SK-N-SH (cell line): ENCODE measurements around the gene R3HDM4. TPM values are rescaled to one million over a fixed set of nuclear protein-coding genes. Genes with fewer than 3 reads are reported as not detected.

Experiments used
- CTCF ChIA-PET: fragments of 300-600, 350-600 bp; formaldehyde crosslinking; extraction: SDS; loops from one replicate; lab custom pipeline; 2021; lab: Yijun Ruan, JAX
- POLR2A ChIA-PET: fragments of 350-600 bp; sonication (Branson Sonifier 250); formaldehyde crosslinking; extraction: SDS; loops from one replicate; lab custom pipeline; 2020; ENCODE audit warnings: antibody characterized with exemption, inconsistent platforms; lab: Yijun Ruan, JAX
- DNase-seq: peaks from one replicate; pipeline ENCODE4 v3.0.0; 2012
- H2AFZ ChIP-seq: fragments of 200-600 bp; sonication (generic); 2 replicates; pipeline ENCODE4 v1.8.1; 2016; ENCODE audit warnings: antibody characterized with exemption, mild to moderate bottlenecking, low read depth
- H3F3A ChIP-seq: fragments of 200-600 bp; sonication (generic); replicated peaks from 2 replicates; pipeline ENCODE3; 2016; ENCODE audit warnings: antibody characterized with exemption, mild to moderate bottlenecking; ENCODE audit not compliant: insufficient read depth
- H3K27ac ChIP-seq, 2 experiments: fragments of 200-500 bp in 1 of 2; fragments of 200-600 bp in 1 of 2; sonication (Bioruptor generic) in 1 of 2; sonication (generic), shearing (Covaris generic) in 1 of 2; 2 replicates each; pipeline versions ENCODE4 v1.5.1 to v1.6.1; 2014 to 2016; ENCODE audit warnings: low read depth in 2 of 2, inconsistent platforms in 1 of 2, low read length in 1 of 2, mild to moderate bottlenecking in 1 of 2, mixed read lengths in 1 of 2
- H3K27me3 ChIP-seq: fragments of 200-600 bp; sonication (generic), shearing (Covaris generic); 2 replicates; pipeline ENCODE4 v1.6.1; 2016; ENCODE audit warnings: mixed run types; ENCODE audit not compliant: insufficient read depth
- H3K36me3 ChIP-seq, 2 experiments: fragments of 200-500 bp in 1 of 2; fragments of 200-600 bp in 1 of 2; sonication (Bioruptor generic) in 1 of 2; sonication (generic) in 1 of 2; replicated peaks in 1 of 2; 2 replicates each; pipeline versions ENCODE3 to v1.5.1; 2014 to 2016; ENCODE audit warnings: low read length in 1 of 2, mild to moderate bottlenecking in 1 of 2; ENCODE audit not compliant: insufficient read depth in 2 of 2, control insufficient read depth in 1 of 2
- H3K4me1 ChIP-seq, 2 experiments: fragments of 200-500 bp in 1 of 2; fragments of 200-600 bp in 1 of 2; sonication (Bioruptor generic) in 1 of 2; sonication (generic), shearing (Covaris generic) in 1 of 2; 2 replicates each; pipeline versions ENCODE4 v1.5.1 to v1.6.1; 2014 to 2016; ENCODE audit warnings: low read depth in 1 of 2, low read length in 1 of 2, mixed run types in 1 of 2; ENCODE audit not compliant: insufficient read depth in 2 of 2, control insufficient read depth in 1 of 2
- H3K4me2 ChIP-seq: fragments of 200-600 bp; sonication (generic), shearing (Covaris generic); 2 replicates; pipeline ENCODE4 v1.6.1; 2017; ENCODE audit warnings: mixed run types
- H3K4me3 ChIP-seq, 2 experiments: fragments of 200-500 bp in 1 of 2; fragments of 200-600 bp in 1 of 2; sonication (Bioruptor generic) in 1 of 2; sonication (generic), shearing (Covaris generic) in 1 of 2; 2 replicates each; pipeline versions ENCODE4 v1.5.1 to v1.8.1; 2014 to 2016; ENCODE audit warnings: low read depth in 2 of 2, inconsistent platforms in 1 of 2, low read length in 1 of 2, mild to moderate bottlenecking in 1 of 2, mixed read lengths in 1 of 2, moderate library complexity in 1 of 2
- H3K79me2 ChIP-seq: fragments of 200-600 bp; sonication (generic); 2 replicates; pipeline ENCODE4 v1.8.1; 2017; ENCODE audit warnings: mild to moderate bottlenecking; ENCODE audit not compliant: insufficient read depth
- H3K9ac ChIP-seq: fragments of 200-600 bp; sonication (generic); 2 replicates; pipeline ENCODE4 v1.6.1; 2017; ENCODE audit warnings: mixed run types
- H3K9me2 ChIP-seq: fragments of 200-600 bp; sonication (generic); 2 replicates; pipeline ENCODE4 v1.6.1; 2017; ENCODE audit warnings: mixed run types
- H3K9me3 ChIP-seq: fragments of 200-600 bp; sonication (generic); 2 replicates; pipeline ENCODE4 v1.6.1; 2017; ENCODE audit warnings: mixed run types, mild to moderate bottlenecking, moderate library complexity
- H4K20me1 ChIP-seq: fragments of 200-600 bp; sonication (generic); 2 replicates; pipeline ENCODE4 v1.6.1; 2017; ENCODE audit warnings: mild to moderate bottlenecking, mixed run types; ENCODE audit not compliant: insufficient read depth
- EZH2phosphoT487 ChIP-seq: fragments of 200-600 bp; sonication (generic); IDR thresholded peaks from 2 replicates; pipeline ENCODE4 v1.6.1; 2017; ENCODE audit warnings: low read depth, mixed run types, mild to moderate bottlenecking, antibody characterized with exemption, moderate library complexity, borderline replicate concordance
- FOSL2 ChIP-seq: IDR thresholded peaks from 2 replicates; pipeline ENCODE4 v1.4.0; 2012; ENCODE audit warnings: low read depth, mild to moderate bottlenecking, moderate library complexity, borderline replicate concordance
- IRF3 ChIP-seq: fragments of 150-350 bp; IDR thresholded peaks from 2 replicates; pipeline ENCODE4 v1.6.1; 2016; ENCODE audit warnings: mild to moderate bottlenecking, low read depth, low read length
- JUND ChIP-seq: IDR thresholded peaks from 2 replicates; pipeline ENCODE4 v1.4.0; 2012
- NFIC ChIP-seq: IDR thresholded peaks from 2 replicates; pipeline ENCODE4 v1.4.0; 2012; ENCODE audit warnings: borderline replicate concordance
- NRF1 ChIP-seq: IDR thresholded peaks from 2 replicates; pipeline ENCODE4 v1.6.1; 2012; ENCODE audit warnings: low read depth, mild to moderate bottlenecking, low read length
- PBX3 ChIP-seq: IDR thresholded peaks from 2 replicates; pipeline ENCODE4; 2012
- RFX5 ChIP-seq: IDR thresholded peaks from 2 replicates; pipeline ENCODE4 v1.6.1; 2012; ENCODE audit warnings: mild to moderate bottlenecking, improper control_type of control experiment, low read length
- RXRA ChIP-seq: IDR thresholded peaks from 2 replicates; pipeline ENCODE4 v1.4.0; 2012; ENCODE audit warnings: low read depth, mild to moderate bottlenecking, borderline replicate concordance
- SMC3 ChIP-seq: IDR thresholded peaks from 2 replicates; pipeline ENCODE4 v1.6.1; 2012; ENCODE audit warnings: low read depth, low read length, improper control_type of control experiment
- TAF1 ChIP-seq: IDR thresholded peaks from 2 replicates; pipeline ENCODE4 v1.6.1; 2012; ENCODE audit warnings: low read depth, mild to moderate bottlenecking, low read length, moderate library complexity, borderline replicate concordance
- TCF12 ChIP-seq: IDR thresholded peaks from 2 replicates; pipeline ENCODE4 v1.4.0; 2012
- USF1 ChIP-seq: IDR thresholded peaks from 2 replicates; pipeline ENCODE4 v1.4.0; 2012; ENCODE audit warnings: low read depth, borderline replicate concordance
- YY1 ChIP-seq: IDR thresholded peaks from 2 replicates; pipeline ENCODE4 v1.4.0; 2012; ENCODE audit warnings: low read depth, mild to moderate bottlenecking
- WGBS: methylation state at CpG from one replicate; pipeline ENCODE4 v1.1.6; 2017; ENCODE audit warnings: low lambda C conversion rate; 5-methylcytosine and 5-hydroxymethylcytosine counted together
- polyA plus RNA-seq, 3 experiments: library from polyadenylated mRNA; depleted of rRNA; stranded (reverse); fragments of >200 nt; gene quantifications; 2 replicates each; pipeline ENCODE4 v1.2.3, GENCODE V29; 2012
- TF ChIP-seq, protein P1 (sequence below): fragments of 150-350 bp; IDR thresholded peaks from 2 replicates; pipeline ENCODE4 v1.6.1; 2017; ENCODE audit warnings: antibody characterized with exemption, low read length, low read depth, borderline replicate concordance
- TF ChIP-seq, protein P2 (sequence below): IDR thresholded peaks from 2 replicates; pipeline ENCODE4 v1.4.0; 2012; ENCODE audit warnings: low read depth, borderline replicate concordance

The R3HDM4 gene
- polyA plus RNA-seq, 1 of the 3 experiments (the other 2 are of a cell fraction), result 39.2 TPM

- WGBS, result 97% methylated on average over 13 of the region's 20 CpGs
- Histone ChIP-seq H3K36me3 (peaks cover 0 to 19% of the 10 kb centered on the region in 2 experiments), H4K20me1 (peaks cover 12% of the 10 kb centered on the region; the same call in 1 of the 2 replicates), H3K9ac (no peak overlapping the region), H2AFZ (no peak overlapping the region), H3K27ac (no peak overlapping the region), H3K9me2 (no peaks in the 10 kb centered on the region), H3F3A (peaks cover 14% of the 10 kb centered on the region), H3K4me1 (no peaks in the 10 kb centered on the region; a peak in 1 of 4 replicates), H3K79me2 (peaks cover 18% of the 10 kb centered on the region), H3K4me3 (no peak overlapping the region), H3K27me3 (no peaks in the 10 kb centered on the region), H3K4me2 (no peak overlapping the region), H3K9me3 (no peaks in the 10 kb centered on the region)
- DNase-seq, result peak; percentile 52
- no peak for TF ChIP-seq JUND
- TF ChIP-seq, protein P1, sequence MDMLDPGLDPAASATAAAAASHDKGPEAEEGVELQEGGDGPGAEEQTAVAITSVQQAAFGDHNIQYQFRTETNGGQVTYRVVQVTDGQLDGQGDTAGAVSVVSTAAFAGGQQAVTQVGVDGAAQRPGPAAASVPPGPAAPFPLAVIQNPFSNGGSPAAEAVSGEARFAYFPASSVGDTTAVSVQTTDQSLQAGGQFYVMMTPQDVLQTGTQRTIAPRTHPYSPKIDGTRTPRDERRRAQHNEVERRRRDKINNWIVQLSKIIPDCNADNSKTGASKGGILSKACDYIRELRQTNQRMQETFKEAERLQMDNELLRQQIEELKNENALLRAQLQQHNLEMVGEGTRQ, result no peak
- no peak for TF ChIP-seq TAF1
- TF ChIP-seq SMC3, result no peak
- no peak for TF ChIP-seq IRF3
- no peak for TF ChIP-seq PBX3
- TF ChIP-seq EZH2phosphoT487, result no peak
- TF ChIP-seq RFX5, result no peak
- no peak for TF ChIP-seq YY1
- TF ChIP-seq TCF12, result no peak
- TF ChIP-seq NRF1, result no peak
- no peak for TF ChIP-seq NFIC
- no peak for TF ChIP-seq FOSL2
- TF ChIP-seq, protein P2, sequence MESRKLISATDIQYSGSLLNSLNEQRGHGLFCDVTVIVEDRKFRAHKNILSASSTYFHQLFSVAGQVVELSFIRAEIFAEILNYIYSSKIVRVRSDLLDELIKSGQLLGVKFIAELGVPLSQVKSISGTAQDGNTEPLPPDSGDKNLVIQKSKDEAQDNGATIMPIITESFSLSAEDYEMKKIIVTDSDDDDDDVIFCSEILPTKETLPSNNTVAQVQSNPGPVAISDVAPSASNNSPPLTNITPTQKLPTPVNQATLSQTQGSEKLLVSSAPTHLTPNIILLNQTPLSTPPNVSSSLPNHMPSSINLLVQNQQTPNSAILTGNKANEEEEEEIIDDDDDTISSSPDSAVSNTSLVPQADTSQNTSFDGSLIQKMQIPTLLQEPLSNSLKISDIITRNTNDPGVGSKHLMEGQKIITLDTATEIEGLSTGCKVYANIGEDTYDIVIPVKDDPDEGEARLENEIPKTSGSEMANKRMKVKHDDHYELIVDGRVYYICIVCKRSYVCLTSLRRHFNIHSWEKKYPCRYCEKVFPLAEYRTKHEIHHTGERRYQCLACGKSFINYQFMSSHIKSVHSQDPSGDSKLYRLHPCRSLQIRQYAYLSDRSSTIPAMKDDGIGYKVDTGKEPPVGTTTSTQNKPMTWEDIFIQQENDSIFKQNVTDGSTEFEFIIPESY, result no peak
- TF ChIP-seq RXRA, result no peak
- no peak for TF ChIP-seq USF1
- ChIA-PET CTCF (interaction anchor here (0.6 kb wide), 1 partner anchor 128 kb away, joined by 3 read pairs; no protein-coding TSS in a partner anchor), POLR2A (no interaction called here)
Observed at GRCh38 chr19:898663-899062, 14.4 kb downstream of the R3HDM4 start.
